Fibroblast of lung (primary cell): ENCODE measurements around the gene GSE1. TPM values are rescaled to one million over a fixed set of nuclear protein-coding genes. Genes with fewer than 3 reads are reported as not detected.

Source experiments
- DNase-seq, 2 donors: peaks; one replicate each; pipeline versions ENCODE4 v3.0.0 to v3.0.0-alpha.2; 2010; ENCODE audit warnings: low read depth in 2 of 2
- H2AFZ ChIP-seq: 2 replicates; pipeline ENCODE4 v1.5.1; 2012; ENCODE audit warnings: low read length, control low read depth, inconsistent platforms
- H3K27ac ChIP-seq: 2 replicates; pipeline ENCODE4 v1.5.1; 2011; ENCODE audit warnings: low read length, control low read depth; ENCODE audit not compliant: insufficient read depth
- H3K27me3 ChIP-seq: 2 replicates; pipeline ENCODE4 v1.5.1; 2011; ENCODE audit warnings: mild to moderate bottlenecking, low read length; ENCODE audit not compliant: control insufficient read depth, insufficient read depth
- H3K36me3 ChIP-seq: 2 replicates; pipeline ENCODE4 v1.5.1; 2011; ENCODE audit warnings: low read length; ENCODE audit not compliant: control insufficient read depth, insufficient read depth
- H3K4me1 ChIP-seq: 2 replicates; pipeline ENCODE4 v1.5.1; 2011; ENCODE audit warnings: low read length; ENCODE audit not compliant: control insufficient read depth, insufficient read depth; ENCODE audit errors: extremely low read depth
- H3K4me2 ChIP-seq: 2 replicates; pipeline ENCODE4 v1.5.1; 2011; ENCODE audit warnings: low read length, control low read depth; ENCODE audit not compliant: insufficient read depth; ENCODE audit errors: extremely low read depth
- H3K4me3 ChIP-seq, 4 experiments: fragments of 200-600 bp in 1 of 4; sonication (generic) in 1 of 4; replicated peaks in 1 of 4; 2 replicates each; pipeline ENCODE4 v1.5.1; 2011 to 2016; ENCODE audit warnings: low read length in 4 of 4, low read depth in 3 of 4, mild to moderate bottlenecking in 3 of 4, control low read depth in 2 of 4, inconsistent platforms in 1 of 4, mixed read lengths in 1 of 4; ENCODE audit not compliant: insufficient read depth in 1 of 4; ENCODE audit errors: control extremely low read depth in 1 of 4
- H3K79me2 ChIP-seq: 2 replicates; pipeline ENCODE4 v1.5.1; 2012; ENCODE audit warnings: mild to moderate bottlenecking, low read length, inconsistent platforms; ENCODE audit not compliant: control insufficient read depth, insufficient read depth
- H3K9ac ChIP-seq: 2 replicates; pipeline ENCODE4 v1.5.1; 2011; ENCODE audit warnings: mild to moderate bottlenecking, low read length, control low read depth; ENCODE audit not compliant: insufficient read depth
- H3K9me3 ChIP-seq: 2 replicates; pipeline ENCODE4 v1.5.1; 2012; ENCODE audit warnings: low read depth, low read length; ENCODE audit not compliant: control insufficient read depth, insufficient read depth
- H4K20me1 ChIP-seq: 2 replicates; pipeline ENCODE4 v1.5.1; 2011; ENCODE audit warnings: low read length; ENCODE audit not compliant: control insufficient read depth, insufficient read depth; ENCODE audit errors: extremely low read depth
- EZH2 ChIP-seq: IDR thresholded peaks from 2 replicates; pipeline ENCODE4 v1.5.1; 2012; ENCODE audit warnings: low read length, control low read depth, mild to moderate bottlenecking; ENCODE audit errors: missing control alignments
- polyA plus RNA-seq, 2 donors: library from polyadenylated mRNA; depleted of rRNA in 1 of 2; stranded (reverse) in 1 of 2; unstranded in 1 of 2; fragments of >200 nt; gene quantifications; 2 replicates each; pipeline ENCODE4 v1.2.1, GENCODE V29; 2011 to 2012; ENCODE audit warnings: missing spikeins in 1 of 2
- total RNA-seq: library from RNA; depleted of rRNA; stranded (reverse); fragments of >200 nt; gene quantifications from 2 replicates; pipeline ENCODE4 v1.2.1, GENCODE V29; 2014
- TF ChIP-seq, protein P1 (sequence below), 2 donors: IDR thresholded peaks in 1 of 2; conservative IDR thresholded peaks in 1 of 2; 1 replicate in 1 of 2; 2 replicates in 1 of 2; pipeline ENCODE4 v1.5.1; 2011 to 2012; ENCODE audit warnings: low read length in 2 of 2, control low read depth in 1 of 2, inconsistent platforms in 1 of 2, low read depth in 1 of 2, mild to moderate bottlenecking in 1 of 2

The GSE1 gene
- total and polyA plus RNA-seq, 2 donors (not counting 1 experiment from before 2014, with no cell fraction given) = 11.0 to 35.7 TPM

DNA sequence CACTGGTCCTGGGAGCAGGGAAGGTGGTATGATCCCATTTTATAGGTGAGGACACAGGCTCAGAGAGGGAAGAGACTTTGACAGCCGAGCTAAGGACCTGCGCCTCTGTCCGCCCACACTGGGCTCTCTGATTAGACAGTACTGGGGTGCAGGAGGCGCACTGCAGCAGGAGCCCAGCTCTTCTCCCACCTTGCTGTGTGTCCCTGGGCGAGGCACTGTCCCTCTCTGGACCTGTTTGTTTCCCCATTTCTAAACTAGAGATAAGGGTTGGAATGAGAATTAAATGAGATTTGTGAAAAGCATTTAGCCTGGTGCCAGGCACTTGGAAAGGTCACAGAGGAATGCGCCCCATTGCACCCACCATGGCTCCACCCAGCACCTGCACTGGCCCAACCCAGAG lies 95.2 kb downstream of the GSE1 start:
- H2AFZ ChIP-seq = no peak overlapping the region
- H3K27ac ChIP-seq = no peak overlapping the region
- TF ChIP-seq, protein P1, sequence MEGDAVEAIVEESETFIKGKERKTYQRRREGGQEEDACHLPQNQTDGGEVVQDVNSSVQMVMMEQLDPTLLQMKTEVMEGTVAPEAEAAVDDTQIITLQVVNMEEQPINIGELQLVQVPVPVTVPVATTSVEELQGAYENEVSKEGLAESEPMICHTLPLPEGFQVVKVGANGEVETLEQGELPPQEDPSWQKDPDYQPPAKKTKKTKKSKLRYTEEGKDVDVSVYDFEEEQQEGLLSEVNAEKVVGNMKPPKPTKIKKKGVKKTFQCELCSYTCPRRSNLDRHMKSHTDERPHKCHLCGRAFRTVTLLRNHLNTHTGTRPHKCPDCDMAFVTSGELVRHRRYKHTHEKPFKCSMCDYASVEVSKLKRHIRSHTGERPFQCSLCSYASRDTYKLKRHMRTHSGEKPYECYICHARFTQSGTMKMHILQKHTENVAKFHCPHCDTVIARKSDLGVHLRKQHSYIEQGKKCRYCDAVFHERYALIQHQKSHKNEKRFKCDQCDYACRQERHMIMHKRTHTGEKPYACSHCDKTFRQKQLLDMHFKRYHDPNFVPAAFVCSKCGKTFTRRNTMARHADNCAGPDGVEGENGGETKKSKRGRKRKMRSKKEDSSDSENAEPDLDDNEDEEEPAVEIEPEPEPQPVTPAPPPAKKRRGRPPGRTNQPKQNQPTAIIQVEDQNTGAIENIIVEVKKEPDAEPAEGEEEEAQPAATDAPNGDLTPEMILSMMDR (conservative IDR thresholded peaks at IDR 0.05 in 1 of 2, IDR thresholded peaks at IDR 0.05 in 1 of 2; ENCODE audit: low read depth in 1 of 2, low read length in 2 of 2) = no peak
- no peak for TF ChIP-seq EZH2
- no peaks in the 10 kb centered on the region for H4K20me1 ChIP-seq
- H3K36me3 ChIP-seq = peaks cover 2% of the 10 kb centered on the region
- no peak overlapping the region for H3K4me2 ChIP-seq
- no peaks in the 10 kb centered on the region for H3K79me2 ChIP-seq
- no peaks in the 10 kb centered on the region for H3K9me3 ChIP-seq
- no peaks in the 10 kb centered on the region for H3K27me3 ChIP-seq
- no peak overlapping the region for H3K4me3 ChIP-seq
- no peak for DNase-seq
- no peak overlapping the region for H3K9ac ChIP-seq
- H3K4me1 ChIP-seq = no peaks in the 10 kb centered on the region

GRCh38 chr16:85709766-85710585 lies 96.9 kb downstream of the GSE1 start:
- Histone ChIP-seq H2AFZ (no peak overlapping the region), H3K27me3 (no peaks in the 10 kb centered on the region), H3K4me2 (no peak overlapping the region), H3K4me1 (no peaks in the 10 kb centered on the region), H4K20me1 (no peaks in the 10 kb centered on the region), H3K79me2 (no peaks in the 10 kb centered on the region), H3K27ac (no peak overlapping the region), H3K9ac (no peak overlapping the region), H3K4me3 (no peak overlapping the region), H3K9me3 (no peaks in the 10 kb centered on the region), H3K36me3 (peaks cover 2% of the 10 kb centered on the region)
- DNase-seq = no peak
- TF ChIP-seq, protein P1 (conservative IDR thresholded peaks at IDR 0.05 in 1 of 2, IDR thresholded peaks at IDR 0.05 in 1 of 2; ENCODE audit: low read depth in 1 of 2, low read length in 2 of 2) = no peak
- no peak for TF ChIP-seq EZH2

DNA sequence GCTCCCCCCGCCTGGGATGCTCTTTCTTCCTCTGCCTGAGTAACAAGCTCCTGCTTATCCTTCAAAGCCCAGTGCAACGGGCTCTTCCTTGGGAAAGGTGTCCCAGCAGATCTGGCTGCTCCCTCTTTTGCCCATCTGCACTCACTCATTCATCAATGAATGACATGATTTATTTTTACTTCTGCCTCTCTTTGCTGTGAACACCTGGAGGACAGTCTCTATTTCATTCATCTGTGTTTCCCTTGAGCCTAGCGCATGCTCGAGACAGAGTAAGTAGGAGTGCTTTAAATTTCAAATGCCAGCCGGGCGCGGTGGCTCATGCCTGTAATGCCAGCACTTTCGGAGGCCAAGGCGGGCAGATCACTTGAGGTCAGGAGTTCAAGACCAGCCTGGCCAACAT lies 97.6 kb downstream of the GSE1 start:
- Histone ChIP-seq H3K9ac (no peak overlapping the region), H3K9me3 (no peaks in the 10 kb centered on the region), H3K27ac (no peak overlapping the region), H3K4me2 (no peak overlapping the region), H3K36me3 (peaks cover 2% of the 10 kb centered on the region), H3K79me2 (no peaks in the 10 kb centered on the region), H3K4me3 (no peak overlapping the region), H2AFZ (no peak overlapping the region), H4K20me1 (no peaks in the 10 kb centered on the region), H3K4me1 (no peaks in the 10 kb centered on the region), H3K27me3 (no peaks in the 10 kb centered on the region)
- no peak for DNase-seq
- TF ChIP-seq EZH2 = no peak
- TF ChIP-seq, protein P1 (conservative IDR thresholded peaks at IDR 0.05 in 1 of 2, IDR thresholded peaks at IDR 0.05 in 1 of 2; ENCODE audit: low read depth in 1 of 2, low read length in 2 of 2) = no peak
